ENCODE results near the gene CCNQ.

CCNQ gene

DNA sequence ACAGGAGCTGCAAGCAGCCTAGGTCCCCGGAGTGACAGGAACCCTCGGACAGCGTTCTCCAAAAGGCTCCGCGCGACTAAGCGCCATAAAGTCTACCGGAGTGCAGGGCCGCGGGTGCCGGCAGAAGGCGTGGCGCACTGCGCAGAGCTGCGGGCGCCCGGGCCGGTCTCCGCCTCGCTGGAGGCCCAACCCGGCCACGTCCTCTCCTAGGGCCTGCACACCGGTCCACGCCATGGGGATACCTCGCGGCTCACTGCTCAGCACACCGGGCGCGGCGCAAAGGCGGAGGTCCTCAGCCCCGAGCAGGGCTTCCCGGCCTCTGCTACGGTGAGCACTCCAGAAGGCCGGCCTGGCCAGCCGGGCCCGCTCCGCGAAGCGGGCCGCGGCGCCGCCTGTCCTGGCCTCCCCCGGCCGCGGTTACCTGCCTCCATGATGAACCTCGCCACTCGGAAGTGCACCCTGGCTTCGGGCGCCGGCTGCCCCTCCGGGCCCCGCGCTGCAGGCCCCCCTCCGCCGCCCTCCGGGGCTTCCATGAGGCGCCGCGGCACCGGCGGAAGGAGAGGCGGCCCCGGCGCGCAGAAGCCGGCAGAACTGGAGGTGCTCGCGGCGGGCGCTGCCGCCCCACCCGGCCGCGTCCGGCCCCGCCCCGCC lies at the start of gene CCNQ:
Gene CCNQ, minus strand, starts transcription at position 599 of the 651 bp plus-strand sequence. Its CDS starts 66 bp downstream, at position 533.
- DNase-seq = no peak

DNA sequence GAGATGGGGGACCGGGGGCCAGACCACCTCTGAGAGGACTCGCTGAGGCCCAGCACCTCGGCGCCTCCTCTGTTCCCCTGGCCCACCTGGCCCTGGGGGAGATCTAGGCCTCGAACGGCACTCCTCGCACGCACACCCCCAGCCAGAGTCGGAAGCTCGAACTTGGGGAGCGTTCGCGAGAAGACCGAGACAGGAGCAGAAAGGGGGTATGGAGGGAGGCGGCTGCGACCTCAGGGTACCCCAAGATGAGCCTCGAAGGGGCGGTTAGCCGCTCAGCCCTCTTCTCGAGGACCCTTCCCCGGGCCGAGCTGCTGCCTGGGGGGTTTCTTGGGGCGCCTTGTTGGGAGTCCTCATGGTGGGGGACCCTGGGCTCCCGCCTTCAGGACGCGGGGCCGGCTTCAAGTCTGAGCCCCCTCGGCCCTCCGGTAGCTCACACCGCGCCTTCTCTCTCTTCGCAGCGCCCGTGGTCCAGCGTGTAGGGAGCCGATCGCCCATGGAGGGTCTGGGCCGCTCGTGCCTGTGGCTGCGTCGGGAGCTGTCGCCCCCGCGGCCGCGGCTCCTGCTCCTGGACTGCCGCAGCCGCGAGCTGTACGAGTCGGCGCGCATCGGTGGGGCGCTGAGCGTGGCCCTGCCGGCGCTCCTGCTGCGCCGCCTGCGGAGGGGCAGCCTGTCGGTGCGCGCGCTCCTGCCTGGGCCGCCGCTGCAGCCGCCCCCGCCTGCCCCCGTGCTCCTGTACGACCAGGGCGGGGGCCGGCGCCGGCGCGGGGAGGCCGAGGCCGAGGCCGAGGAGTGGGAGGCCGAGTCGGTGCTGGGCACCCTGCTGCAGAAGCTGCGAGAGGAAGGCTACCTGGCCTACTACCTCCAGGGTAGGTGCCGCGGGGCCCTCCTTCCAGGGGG lies 48.8 kb upstream of the CCNQ start:
- no peak for DNase-seq

DNA sequence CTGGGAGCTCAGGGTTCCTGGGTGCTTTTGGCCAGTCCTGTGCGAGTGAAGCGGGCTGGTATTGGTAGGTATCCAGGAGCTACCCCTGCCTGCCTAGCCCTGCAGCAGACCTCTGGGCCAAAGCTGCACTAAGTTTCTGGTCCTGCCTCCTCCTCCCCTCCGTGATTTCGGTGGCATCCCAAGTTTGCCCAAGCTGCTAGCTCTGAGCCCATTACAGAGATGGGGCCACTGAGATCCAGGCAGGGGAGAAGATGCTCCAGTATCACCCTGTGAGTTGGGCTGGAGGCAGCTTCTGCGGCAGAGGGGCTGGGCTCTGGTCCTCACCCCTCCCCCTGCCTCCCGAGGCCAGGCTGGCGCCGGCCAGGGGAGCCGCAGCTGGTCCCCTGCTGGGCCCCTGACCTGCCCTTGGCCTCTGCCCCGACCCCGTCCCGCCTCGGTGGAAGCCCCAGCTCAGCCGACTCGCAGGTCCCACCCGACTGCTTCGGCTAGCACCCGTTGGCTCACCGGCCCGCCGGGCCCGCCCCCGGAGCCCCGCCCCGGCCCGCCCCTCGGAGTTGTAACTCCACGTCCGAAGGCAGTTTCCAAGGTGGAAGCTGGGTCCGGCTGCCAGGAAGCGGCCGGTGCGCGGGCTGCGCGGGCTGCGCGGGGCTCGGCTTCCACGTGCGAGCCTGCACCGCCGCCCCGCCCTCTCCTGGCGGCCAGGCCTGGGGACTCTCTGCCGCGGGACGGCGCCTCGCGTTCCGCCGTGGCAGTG lies 47.9 kb upstream of the CCNQ start, which contains the start of gene DUSP9:
Gene DUSP9, plus strand, starts transcription at position 584 of the 754 bp plus-strand sequence. CDS start 751 bp downstream, outside the sequence.
- no peak for DNase-seq

DNA sequence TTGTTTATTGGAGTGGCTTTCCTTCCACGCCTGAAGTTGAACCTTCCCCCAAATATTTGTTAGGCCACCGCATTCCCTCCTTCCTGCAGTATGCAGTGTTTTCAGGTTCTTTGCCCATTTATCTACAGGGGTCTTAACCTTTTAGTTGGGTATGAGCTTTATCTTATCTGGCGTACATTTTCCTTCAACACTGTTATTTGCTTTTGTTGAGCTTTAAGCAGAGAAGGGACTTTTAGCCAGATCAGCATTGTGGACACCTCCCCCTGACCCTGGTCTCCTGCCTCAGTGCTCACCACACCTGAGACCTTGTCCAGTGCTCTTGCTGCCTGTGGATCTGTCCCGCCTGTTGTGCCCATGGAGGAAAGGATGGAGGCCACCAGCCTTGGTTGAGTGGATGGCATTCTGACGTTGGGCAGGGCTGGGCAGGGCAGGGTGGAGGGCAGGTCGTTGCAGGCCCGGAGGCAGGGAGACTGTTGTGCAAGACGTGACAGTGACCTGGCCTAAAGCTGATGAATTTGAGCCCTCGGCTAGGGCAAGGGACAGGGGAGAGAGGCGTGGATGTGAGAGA lies 47.1 kb upstream of the CCNQ start:
- DNase-seq = no peak

DNA sequence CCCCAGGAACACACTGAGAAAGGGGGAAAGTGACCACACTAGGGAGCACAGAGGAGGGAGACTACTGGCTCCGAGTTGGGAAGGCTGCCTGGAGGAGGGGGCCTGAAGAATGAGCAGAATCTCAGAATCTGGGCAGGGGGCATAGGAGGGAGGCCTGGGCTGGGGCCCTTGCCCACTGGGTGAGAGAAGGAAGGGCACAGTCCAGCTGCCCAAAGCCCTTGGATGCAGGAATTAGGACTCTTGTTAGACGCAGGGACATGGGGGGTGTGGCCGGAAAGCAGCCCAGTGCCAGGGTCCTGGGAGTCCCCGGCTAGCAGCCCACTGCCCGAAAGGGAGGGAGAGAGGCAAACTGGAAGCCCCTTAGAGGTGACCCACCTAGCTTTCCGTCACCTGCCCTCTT lies 46.2 kb upstream of the CCNQ start:
- DNase-seq = no peak

DNA sequence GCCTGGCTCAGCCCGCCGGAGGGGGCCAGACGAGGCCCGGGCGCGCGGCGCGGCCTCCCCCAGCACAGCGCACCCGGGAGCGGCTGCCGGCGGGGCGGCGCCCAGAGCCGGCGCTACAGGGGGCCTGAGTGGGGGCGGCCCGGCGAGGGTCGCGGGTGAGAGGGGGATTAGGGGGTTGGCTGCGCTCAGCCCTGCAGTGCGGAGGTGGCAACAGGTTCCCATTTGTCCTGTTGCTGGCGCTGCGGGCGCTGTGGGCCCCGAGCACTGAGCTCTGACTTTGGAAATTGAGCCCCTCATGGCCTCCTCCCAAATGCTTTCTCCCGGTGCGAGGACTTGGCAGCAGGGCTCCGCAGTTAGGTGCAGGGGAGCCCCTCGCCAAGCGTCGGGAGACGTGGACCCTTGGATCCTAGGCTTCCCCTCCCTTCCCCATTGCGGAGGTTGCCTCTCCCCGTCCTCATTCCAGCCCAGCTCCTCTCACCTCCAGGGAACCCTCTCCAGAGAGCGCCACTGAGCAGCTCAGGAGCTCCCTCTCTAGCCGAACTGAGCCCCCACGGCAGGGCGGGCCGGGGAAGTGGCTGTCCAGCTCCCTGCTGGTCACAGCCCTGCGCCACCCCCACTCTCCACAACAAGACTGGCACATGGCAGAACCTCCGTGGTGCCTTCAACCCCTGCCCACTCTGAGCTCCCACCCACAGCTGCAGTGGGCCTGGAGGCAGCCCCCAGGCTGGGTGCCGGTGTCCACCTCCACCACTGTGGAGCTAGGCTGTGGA lies 45.6 kb upstream of the CCNQ start:
- no peak for DNase-seq

DNA sequence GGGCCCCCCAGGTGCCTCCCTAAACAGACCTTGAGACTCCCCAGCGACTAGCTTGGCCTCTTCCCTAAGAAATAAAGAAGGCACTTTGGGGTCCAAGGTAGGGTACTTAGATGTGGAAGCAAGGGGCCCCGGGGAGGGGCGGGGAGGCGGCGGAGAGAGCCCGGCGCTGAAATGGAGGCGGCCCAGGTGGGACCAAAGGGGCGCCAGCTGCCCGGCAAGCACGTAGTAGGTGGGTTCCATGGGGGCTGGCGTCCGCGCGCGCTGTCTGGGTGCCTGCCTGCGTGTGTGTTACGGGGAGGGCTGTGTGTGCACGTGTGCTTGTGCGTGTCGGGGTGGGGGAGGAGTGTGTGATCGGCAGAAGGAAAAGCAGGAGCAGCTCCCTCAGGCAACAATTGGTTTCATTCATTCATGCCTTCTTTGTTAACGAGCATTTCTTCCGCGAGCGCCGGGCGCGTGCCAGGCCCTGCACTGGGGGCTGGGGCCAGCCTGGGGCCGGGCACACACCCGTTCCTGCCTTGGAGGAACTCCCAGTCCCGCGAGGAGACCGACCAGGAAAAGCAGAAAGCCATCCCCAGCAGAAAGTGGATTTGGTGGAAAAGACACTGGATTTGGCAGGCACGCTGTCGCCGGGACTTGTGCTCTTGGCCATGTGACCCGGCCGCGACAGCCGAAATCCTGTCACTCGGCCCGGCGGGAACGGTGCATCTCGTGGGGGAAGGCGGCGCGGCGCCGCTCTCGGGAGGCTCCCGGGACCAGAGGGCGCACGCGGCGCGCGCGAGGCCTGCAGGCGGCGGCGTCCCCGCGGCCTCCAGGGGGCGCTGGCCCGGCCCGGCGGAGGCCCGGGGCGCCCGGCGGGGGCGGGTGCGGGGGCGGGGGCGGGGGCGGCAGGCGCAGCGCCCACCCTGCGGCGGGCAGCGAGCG lies 44.8 kb upstream of the CCNQ start:
- no peak for DNase-seq

DNA sequence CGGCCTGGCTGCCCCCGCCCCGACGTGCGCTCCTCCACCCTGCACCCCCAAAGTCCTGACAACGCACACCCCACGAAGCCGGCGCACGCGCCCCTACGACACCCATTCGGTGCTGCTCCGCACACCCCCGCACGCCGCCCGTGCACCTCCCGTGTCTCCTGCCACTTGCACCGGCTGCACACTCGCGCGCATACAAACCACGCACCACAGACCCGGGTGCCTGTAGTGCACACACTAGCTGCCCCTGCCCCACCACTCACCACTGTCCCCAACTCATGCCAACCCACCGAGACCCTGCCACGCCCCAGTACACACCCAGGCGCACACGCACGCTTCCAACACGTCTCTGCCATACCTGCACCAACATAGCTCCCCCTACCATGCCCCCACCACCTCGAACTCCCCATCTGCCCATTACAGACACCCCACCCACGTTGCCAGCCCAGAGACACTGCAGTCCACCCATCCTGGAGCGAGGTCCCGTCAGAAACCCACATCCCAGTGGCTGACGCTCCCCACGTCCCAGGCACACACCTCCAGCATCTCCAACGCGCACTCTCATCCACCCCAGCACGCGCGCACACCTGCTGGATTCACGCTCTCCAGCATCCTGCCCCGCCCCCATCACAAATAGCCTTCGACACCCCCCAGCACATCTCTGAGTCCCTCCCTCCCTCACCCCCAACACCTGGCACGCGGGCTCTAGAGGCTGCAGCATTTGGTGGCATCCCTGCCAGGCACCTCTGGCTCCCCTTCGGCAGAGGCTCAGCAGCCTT lies 43.9 kb upstream of the CCNQ start:
- DNase-seq = no peak

DNA sequence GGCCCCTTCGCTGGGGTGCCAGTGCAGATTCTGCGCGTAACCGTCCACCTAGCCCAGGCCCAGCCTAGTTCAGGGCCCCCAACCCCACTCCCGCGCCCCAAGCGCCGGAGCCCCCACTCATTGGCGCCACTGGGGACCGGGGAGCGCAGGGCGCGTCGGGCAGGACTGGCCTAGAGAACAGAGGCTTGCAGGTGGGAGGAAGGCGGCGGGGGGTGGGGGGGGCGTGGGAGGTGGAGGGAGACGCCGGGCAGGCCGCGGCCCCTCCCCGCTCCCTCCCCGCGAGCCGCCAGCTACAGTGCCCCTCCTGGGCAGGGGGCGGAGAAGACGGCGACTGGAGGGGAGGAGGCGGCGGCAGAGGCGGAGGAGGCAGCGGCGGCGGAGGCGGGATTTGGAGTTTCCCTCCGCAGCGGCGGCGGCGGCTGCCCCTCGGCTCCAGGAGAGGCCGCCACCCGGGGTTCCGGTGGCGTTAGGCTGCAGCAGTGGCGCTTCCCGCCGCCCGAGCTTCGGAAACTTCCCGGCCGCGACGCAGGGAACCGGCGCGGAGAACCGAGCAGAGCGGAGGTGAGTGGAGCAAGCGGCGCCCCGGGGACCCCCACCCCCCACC lies 43.2 kb upstream of the CCNQ start:
- DNase-seq = no peak

DNA sequence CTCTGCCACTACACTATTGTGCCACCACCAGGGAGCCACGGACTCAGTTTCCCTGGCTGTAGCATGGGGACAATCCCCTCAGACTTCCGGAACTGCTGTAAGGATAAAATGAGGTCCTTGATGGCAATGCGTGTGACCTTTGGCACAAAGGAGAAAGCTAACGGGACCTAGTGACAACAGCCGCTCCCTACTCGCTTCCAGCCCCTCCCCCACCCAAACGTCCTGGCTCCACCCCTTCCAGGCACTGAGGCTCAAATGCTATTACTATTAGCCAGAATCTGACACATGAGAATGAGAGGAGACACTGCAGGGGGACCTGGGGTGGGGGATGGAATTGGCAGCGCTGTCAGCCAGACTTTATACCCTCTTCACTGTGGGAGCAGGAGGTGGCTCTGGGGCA lies 42.7 kb upstream of the CCNQ start:
- no peak for DNase-seq

DNA sequence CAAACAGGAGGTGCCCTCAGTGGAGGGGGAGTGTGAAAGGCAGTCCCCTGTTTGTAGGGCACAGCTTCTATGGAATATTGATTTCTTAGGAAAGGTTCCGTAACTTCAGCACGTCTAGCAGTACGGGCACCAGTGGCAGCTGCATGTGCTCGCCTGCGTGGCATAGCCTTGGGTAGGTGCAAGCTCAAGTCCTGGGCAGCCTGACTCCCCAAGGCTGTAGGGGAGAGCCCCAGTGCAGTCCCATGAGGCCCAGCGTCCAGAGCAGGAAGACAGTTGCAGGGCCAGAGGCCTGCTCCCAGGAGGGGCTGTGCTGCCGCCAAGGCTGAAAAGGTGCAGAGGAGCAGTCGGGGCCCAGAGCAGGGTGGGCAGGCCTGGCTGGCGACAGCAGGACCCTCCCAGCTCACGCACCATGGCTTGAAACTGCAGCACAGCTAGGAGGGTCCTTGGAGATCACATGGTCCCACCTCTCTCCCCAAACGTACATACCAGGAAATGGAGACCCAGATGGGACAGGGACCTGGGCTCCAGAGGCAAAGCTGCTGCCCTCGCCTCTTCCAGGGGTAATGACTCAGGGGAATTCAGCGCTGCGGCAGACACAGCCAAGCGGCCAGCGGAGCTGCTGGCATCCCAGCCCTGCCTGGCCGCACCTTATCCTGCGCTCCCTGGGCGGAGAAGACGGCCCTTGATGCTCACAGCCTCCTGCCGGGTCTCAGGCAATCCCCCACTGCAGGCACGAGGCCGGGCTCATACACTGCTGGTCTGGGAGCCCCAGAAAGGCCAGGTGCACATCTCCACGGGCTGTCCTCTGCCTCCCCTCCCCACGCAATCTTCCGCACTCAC lies 42.0 kb upstream of the CCNQ start:
- no peak for DNase-seq

DNA sequence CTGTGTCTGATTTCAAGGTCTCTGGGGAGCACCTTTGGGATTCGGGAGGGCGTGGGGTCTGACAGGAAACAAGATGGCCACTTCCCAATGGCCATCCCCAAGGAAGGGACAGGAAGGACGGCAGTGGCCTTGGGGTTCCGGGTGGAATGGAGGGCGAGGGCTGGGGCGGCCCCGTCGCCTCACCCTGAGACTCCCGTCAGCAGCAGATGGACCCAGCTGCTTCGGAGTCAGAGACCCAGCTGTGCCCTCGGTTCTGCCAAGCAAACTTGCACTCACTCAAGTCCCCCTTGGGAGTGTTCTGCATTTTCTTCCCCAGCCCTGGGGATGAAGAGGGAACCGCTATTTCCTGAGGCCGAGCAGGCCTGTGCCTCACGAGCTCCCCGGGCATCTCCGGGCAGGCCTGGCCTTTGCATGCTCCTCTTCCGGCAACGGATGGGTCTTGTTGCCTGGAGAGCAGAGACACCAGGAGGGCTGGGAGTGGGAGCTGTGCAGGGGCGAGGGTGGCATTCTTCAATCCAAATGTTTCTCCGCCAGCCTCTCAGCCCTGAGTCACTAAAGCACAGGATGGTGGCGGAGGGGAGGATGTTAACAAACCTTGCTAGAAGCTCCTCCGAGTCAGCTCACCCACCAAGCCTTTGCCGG lies 41.2 kb upstream of the CCNQ start:
- DNase-seq = no peak

DNA sequence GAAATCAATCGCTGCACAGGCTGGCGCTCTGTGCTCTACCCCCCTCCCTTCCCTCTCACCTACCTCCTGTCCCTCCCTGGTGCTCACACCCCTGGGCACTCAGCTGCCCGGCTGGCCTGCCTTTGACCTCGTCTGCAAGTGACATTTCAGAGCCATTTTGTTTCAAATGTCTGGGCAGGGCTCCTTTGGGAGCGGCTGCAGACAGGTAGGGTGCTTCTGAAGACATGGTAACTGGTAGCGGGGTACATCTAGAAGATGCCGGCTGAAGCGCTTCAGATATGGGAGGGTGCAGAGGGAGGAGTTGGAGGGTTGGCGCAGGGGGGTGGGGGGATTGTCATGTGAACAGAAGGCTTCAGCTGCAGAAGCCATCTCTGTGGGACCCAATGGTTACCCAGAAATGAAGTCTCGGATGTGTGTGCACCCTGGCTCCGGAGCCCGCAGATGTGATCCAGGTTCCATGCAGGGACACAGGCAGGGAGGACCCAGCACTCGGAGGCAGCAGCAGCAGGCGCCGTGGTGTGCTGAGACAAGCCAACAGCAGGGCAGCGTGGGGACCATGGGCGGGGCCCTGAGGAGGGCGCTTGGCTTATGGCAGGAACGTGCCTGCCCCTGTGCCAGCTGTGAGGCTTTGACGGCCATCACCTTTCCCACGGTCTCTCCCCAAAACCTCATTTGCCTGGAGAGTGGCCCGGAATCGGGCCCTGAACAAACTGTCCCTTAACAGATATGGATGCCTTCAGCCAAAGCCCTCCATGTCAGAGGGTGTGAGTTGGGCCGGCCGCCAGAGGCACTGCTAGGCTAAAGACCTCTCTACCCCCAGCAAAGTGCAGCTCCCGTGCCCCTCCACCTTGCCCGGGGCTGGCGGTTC lies 40.5 kb upstream of the CCNQ start:
- DNase-seq = no peak

DNA sequence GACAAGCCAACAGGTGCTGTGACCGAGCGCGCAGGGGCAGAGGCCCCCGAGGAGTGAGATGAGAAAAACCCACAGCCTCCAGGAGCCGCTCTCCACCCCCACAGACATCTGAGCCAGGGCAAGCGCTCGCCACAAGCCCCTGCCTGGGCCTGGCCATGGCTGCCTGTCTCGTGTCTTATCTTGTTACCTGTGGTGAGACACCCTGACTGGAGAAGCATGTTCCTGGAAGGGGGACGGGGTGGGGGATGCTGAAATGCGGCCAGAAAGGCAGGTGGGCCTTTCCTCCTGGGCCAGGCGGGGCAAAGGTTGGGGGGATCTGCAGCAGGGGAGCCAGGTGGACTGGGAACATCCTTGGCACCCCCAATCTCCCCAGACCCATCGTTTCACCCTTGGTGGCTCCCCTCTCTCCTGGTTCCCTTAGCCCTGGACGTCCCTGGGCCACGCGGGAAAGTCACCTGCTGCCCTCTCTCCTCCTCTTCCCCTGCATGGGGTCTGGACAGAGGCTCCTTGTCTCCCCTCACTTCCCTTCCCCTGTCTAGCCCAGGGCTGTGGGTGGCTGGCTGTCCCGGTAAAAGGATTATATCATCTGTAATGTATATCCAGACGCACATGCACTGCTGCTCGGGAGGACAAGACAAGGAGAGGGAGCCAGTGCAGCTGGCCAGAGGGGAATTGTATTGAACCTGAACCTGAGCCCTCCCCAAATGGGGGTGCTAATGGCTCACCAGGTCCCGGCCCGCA lies 39.7 kb upstream of the CCNQ start:
- DNase-seq = no peak

DNA sequence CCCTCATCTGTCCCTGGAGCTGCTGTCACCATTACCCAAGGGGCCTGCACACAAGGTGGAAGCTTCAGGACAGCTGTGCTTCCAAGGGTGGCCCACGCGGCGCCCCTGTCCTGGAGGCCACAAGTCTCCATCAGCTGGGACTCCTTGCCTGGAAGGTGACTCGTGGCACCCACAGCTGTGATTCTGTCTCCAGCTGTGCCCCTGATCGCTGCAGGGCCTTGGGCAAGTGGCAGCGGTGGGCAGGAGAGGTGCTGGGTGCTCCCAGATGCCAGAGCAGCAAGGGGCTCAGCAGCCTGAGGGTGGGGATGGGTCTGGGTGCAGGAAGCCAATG lies 39.1 kb upstream of the CCNQ start:
- no peak for DNase-seq

DNA sequence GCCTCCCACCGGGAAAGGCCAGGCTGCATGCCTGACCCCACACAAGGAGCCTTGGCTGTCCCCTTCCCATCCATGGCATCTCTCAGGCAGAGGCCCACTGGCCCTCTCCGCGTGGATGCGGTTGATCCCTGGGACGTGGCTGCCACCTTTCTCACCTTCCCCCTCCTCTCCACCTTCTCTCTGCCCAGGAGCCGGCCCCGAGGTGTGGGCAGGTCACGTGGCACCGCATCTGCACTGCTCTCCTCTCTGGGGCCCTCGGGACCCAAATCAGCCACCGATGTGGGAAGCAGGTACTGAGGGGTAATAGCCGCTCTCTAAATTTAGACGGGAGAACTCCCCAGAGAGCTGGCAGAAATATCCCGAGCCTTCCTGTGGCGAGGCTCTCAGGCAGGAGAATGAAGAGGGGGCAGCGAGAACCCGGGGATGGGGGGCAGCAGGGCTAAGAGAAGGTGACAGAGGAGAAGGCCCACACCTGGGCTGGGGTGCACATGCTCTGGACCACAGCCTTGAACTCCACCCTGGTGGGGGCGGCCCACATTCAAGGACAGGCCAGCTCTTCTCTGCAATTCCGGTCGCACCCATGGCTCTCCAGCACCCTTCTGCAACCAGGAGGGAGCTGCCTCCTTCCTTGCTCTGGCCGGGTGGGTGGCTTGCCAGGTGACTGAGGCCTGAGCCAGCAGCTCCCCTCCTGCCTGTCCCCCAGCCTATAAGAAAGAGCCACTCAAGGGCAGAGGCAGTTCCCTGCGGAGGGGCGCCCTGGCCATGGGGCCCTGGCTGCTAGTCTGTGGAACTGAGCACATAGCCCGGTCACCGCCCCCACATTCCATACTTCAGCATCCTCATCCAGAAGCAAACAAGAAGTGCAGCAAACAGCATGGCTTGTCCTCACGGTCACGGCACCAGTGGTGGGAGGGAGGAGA lies 38.4 kb upstream of the CCNQ start:
- DNase-seq = no peak

Measured in activated CD4-positive, alpha-beta T cell treated with anti-CD3 and anti-CD28 coated beads, Interleukin-2, amount 50 U/mL, for 16 hours (primary cell).